GM12878 (cell line): Measurements from ENCODE around the gene ANP32A. TPM values are rescaled to one million over a fixed set of nuclear protein-coding genes. Genes with fewer than 3 reads are reported as not detected.

Source experiments
- CBX3 ChIP-seq: fragments of 200-600 bp; sonication (generic); IDR thresholded peaks from 2 replicates; pipeline ENCODE4 v1.6.1; 2016; ENCODE audit warnings: low read depth, borderline replicate concordance
- CHD1 ChIP-seq: IDR thresholded peaks from 2 replicates; pipeline ENCODE4 v1.6.1; 2012; ENCODE audit warnings: low read depth, low read length, improper control_type of control experiment
- CREM ChIP-seq: IDR thresholded peaks from 2 replicates; pipeline ENCODE4 v1.6.1; 2014; ENCODE audit warnings: antibody characterized with exemption, low read depth
- EED ChIP-seq: sonication (generic); IDR thresholded peaks from 2 replicates; pipeline ENCODE4 v1.6.1; 2016; ENCODE audit warnings: antibody characterized with exemption, low read depth
- FOS ChIP-seq: IDR thresholded peaks from 3 replicates; pipeline ENCODE4 v1.6.1; 2011; ENCODE audit warnings: borderline replicate concordance; ENCODE audit not compliant: insufficient read length; ENCODE audit errors: extremely low read depth
- HDAC6 ChIP-seq: fragments of 200-600 bp; sonication (generic); IDR thresholded peaks from one replicate; pipeline ENCODE4 v1.8.0; 2017; ENCODE audit warnings: antibody characterized with exemption; ENCODE audit not compliant: unreplicated experiment
- JUNB ChIP-seq: IDR thresholded peaks from 2 replicates; pipeline ENCODE4 v1.6.1; 2016; ENCODE audit warnings: antibody characterized with exemption, mild to moderate bottlenecking
- JUND ChIP-seq: IDR thresholded peaks from 2 replicates; pipeline ENCODE4 v1.6.1; 2012; ENCODE audit warnings: low read depth, mild to moderate bottlenecking, low read length, improper control_type of control experiment, moderate library complexity
- LARP7 ChIP-seq: fragments of 450-650 bp; IDR thresholded peaks from 2 replicates; pipeline ENCODE4 v1.6.1; 2017; ENCODE audit warnings: mild to moderate bottlenecking
- MEF2B ChIP-seq: fragments of 450-650 bp; IDR thresholded peaks from 2 replicates; pipeline ENCODE4 v1.6.1; 2018; ENCODE audit warnings: mild to moderate bottlenecking, moderate library complexity; ENCODE audit not compliant: partially characterized antibody, poor library complexity, severe bottlenecking
- MYC ChIP-seq: IDR thresholded peaks from 2 replicates; pipeline ENCODE4 v1.6.1; 2011; ENCODE audit warnings: mild to moderate bottlenecking, low read length, moderate library complexity, inconsistent platforms; ENCODE audit not compliant: insufficient read depth, insufficient replicate concordance, insufficient read length, severe bottlenecking
- NFXL1 ChIP-seq: fragments of 450-650 bp; IDR thresholded peaks from 2 replicates; pipeline ENCODE4 v1.6.1; 2017; ENCODE audit warnings: antibody characterized with exemption, mild to moderate bottlenecking, borderline replicate concordance
- PAX5 ChIP-seq: IDR thresholded peaks from 2 replicates; pipeline ENCODE4 v1.6.1; 2011; ENCODE audit warnings: low read depth, low read length, borderline replicate concordance
- POLR2AphosphoS5 ChIP-seq: IDR thresholded peaks from 2 replicates; pipeline ENCODE4 v1.6.1; 2011; ENCODE audit warnings: mild to moderate bottlenecking, low read length, inconsistent platforms
- SP1 ChIP-seq: IDR thresholded peaks from one replicate; pipeline ENCODE4 v1.6.1; 2011; ENCODE audit warnings: low read depth, low read length
- STAT1 ChIP-seq: fragments of 450-650 bp; conservative IDR thresholded peaks from 2 replicates; pipeline ENCODE4 v1.6.1; 2014; ENCODE audit warnings: antibody characterized with exemption, mild to moderate bottlenecking
- TCF3 ChIP-seq: IDR thresholded peaks from 2 replicates; pipeline ENCODE4 v1.6.1; 2012; ENCODE audit warnings: low read depth, mild to moderate bottlenecking, low read length, borderline replicate concordance; ENCODE audit not compliant: insufficient read depth
- YY1 ChIP-seq: IDR thresholded peaks from 2 replicates; pipeline ENCODE4 v1.6.1; 2011; ENCODE audit warnings: low read depth, mild to moderate bottlenecking, low read length
- polyA plus RNA-seq, 11 experiments: library from polyadenylated mRNA; depleted of rRNA in 4 of 11; unstranded in 6 of 11; stranded (reverse) in 5 of 11; fragments of >200 nt; fragmentation: Nextera tagmentation in 4 of 11; fragmentation: Illumina TruSeq in 1 of 11; extraction: Ambion mirVana in 4 of 11; extraction: Trizol in 1 of 11; gene quantifications; 1 replicate in 1 of 11; 2 replicates in 10 of 11; pipeline versions ENCODE4 v1.2.1 to v1.2.3, GENCODE V29; 2011 to 2016; ENCODE audit warnings: inconsistent platforms in 2 of 11, missing spikeins in 2 of 11, low read depth in 1 of 11
- total RNA-seq, 4 experiments: library from RNA; depleted of rRNA in 3 of 4; stranded (reverse); fragments of >200 nt in 3 of 4; fragmentation: Illumina TruSeq in 1 of 4; extraction: Trizol in 1 of 4; gene quantifications; 2 replicates each; pipeline versions ENCODE4 v1.2.1 to v1.2.3, GENCODE V29; 2013 to 2021
- TF ChIP-seq, protein P1 (sequence below): IDR thresholded peaks from 2 replicates; pipeline ENCODE4 v1.6.1; 2012; ENCODE audit warnings: mild to moderate bottlenecking, low read depth, low read length
- TF ChIP-seq, protein P2 (sequence below): fragments of 450-650 bp; formaldehyde crosslinking; IDR thresholded peaks from 2 replicates; pipeline ENCODE4 v1.4.0; 2022; ENCODE audit warnings: mild to moderate bottlenecking, moderate library complexity
- TF ChIP-seq, protein P3 (sequence below): fragments of 450-650 bp; IDR thresholded peaks from 2 replicates; pipeline ENCODE4 v1.6.1; 2017; ENCODE audit warnings: mild to moderate bottlenecking

ANP32A gene
- total and polyA plus RNA-seq, 10 of the 15 experiments (the other 5 are each of a cell fraction or from before 2014, with no cell fraction given) = 29.6 to 666 (median 234) TPM

DNA sequence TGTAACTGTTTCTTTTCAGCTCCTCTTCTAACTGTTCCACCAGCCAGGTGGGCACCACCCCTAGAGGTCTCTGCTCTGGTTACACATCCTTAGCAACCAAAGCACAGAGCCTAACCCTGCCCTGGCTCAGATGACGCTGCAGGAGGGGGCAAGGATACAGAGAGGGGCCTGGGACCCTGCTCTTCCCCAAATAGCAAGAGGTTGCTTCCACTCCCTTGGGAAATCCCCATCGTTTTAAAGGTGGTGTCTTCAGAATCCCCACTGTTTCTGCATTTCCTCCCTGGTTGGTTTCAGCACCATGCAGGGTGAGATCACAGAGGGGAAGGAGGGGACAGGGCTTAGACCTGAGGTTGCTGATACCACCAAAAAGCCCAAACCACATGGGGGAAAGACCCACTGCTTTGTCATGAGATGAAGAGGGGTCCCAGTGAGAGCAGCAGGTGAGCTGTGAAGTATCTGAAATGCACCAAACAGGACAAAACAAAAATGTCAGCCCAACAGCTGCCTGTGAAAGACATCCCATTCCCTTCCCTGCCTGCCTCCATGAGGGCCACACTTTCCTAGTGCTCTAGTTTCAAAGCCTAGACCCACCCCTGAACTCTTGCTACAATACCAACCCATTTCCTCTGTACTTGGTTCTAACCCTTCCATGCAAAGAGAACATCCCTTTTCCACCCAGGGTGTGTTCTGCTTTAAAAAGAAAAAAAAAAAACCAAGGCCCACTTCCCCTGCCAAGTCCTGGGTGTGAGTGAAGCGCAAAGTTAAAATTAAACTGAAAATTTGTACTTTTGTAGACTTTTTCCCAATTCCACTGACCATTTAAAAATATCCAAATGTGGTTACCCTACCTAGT lies 29.0 kb downstream of the ANP32A start (continued):
- TF ChIP-seq, protein P1, sequence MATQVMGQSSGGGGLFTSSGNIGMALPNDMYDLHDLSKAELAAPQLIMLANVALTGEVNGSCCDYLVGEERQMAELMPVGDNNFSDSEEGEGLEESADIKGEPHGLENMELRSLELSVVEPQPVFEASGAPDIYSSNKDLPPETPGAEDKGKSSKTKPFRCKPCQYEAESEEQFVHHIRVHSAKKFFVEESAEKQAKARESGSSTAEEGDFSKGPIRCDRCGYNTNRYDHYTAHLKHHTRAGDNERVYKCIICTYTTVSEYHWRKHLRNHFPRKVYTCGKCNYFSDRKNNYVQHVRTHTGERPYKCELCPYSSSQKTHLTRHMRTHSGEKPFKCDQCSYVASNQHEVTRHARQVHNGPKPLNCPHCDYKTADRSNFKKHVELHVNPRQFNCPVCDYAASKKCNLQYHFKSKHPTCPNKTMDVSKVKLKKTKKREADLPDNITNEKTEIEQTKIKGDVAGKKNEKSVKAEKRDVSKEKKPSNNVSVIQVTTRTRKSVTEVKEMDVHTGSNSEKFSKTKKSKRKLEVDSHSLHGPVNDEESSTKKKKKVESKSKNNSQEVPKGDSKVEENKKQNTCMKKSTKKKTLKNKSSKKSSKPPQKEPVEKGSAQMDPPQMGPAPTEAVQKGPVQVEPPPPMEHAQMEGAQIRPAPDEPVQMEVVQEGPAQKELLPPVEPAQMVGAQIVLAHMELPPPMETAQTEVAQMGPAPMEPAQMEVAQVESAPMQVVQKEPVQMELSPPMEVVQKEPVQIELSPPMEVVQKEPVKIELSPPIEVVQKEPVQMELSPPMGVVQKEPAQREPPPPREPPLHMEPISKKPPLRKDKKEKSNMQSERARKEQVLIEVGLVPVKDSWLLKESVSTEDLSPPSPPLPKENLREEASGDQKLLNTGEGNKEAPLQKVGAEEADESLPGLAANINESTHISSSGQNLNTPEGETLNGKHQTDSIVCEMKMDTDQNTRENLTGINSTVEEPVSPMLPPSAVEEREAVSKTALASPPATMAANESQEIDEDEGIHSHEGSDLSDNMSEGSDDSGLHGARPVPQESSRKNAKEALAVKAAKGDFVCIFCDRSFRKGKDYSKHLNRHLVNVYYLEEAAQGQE = no peak
- TF ChIP-seq, protein P2, sequence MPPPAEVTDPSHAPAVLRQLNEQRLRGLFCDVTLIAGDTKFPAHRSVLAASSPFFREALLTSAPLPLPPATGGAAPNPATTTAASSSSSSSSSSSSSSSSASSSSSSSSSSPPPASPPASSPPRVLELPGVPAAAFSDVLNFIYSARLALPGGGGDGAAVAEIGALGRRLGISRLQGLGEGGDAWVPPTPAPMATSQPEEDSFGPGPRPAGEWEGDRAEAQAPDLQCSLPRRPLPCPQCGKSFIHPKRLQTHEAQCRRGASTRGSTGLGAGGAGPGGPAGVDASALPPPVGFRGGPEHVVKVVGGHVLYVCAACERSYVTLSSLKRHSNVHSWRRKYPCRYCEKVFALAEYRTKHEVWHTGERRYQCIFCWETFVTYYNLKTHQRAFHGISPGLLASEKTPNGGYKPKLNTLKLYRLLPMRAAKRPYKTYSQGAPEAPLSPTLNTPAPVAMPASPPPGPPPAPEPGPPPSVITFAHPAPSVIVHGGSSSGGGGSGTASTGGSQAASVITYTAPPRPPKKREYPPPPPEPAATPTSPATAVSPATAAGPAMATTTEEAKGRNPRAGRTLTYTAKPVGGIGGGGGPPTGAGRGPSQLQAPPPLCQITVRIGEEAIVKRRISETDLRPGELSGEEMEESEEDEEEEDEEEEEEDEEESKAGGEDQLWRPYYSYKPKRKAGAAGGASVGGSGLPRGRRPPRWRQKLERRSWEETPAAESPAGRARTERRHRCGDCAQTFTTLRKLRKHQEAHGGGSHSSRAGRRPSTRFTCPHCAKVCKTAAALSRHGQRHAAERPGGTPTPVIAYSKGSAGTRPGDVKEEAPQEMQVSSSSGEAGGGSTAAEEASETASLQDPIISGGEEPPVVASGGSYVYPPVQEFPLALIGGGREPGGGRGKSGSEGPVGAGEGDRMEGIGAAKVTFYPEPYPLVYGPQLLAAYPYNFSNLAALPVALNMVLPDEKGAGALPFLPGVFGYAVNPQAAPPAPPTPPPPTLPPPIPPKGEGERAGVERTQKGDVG (CRISPR knock-in tag) = no peak
- TF ChIP-seq, protein P3, sequence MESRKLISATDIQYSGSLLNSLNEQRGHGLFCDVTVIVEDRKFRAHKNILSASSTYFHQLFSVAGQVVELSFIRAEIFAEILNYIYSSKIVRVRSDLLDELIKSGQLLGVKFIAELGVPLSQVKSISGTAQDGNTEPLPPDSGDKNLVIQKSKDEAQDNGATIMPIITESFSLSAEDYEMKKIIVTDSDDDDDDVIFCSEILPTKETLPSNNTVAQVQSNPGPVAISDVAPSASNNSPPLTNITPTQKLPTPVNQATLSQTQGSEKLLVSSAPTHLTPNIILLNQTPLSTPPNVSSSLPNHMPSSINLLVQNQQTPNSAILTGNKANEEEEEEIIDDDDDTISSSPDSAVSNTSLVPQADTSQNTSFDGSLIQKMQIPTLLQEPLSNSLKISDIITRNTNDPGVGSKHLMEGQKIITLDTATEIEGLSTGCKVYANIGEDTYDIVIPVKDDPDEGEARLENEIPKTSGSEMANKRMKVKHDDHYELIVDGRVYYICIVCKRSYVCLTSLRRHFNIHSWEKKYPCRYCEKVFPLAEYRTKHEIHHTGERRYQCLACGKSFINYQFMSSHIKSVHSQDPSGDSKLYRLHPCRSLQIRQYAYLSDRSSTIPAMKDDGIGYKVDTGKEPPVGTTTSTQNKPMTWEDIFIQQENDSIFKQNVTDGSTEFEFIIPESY = no peak
- TF ChIP-seq SP1 (no peak), YY1 (no peak; the same call in 1 of the 2 replicates), CHD1 (no peak), EED (peak; percentile 84), MYC (no peak), CBX3 (no peak), TCF3 (0 out of 2 replicates have a peak, but pooled peaks have one; percentile 9), JUNB (peak; percentile 34; the same call in 1 of the 2 replicates), CREM (peak; percentile 74), NFXL1 (no peak), LARP7 (no peak), JUND (no peak), STAT1 (no peak), HDAC6 (no peak), PAX5 (peak; percentile 63; the same call in 1 of the 2 replicates), POLR2AphosphoS5 (peak; percentile 17; the same call in 1 of the 2 replicates), FOS (no peak), MEF2B (peak; percentile 68)
